AG04450 (cell line): ENCODE results near the gene CNTF. TPM values are rescaled to one million over a fixed set of nuclear protein-coding genes. Genes with fewer than 3 reads are reported as not detected.

Experiments
- CTCF ChIA-PET: fragments of 300-600, 350-600 bp; formaldehyde crosslinking; extraction: SDS; loops from one replicate; lab custom pipeline; 2022; ENCODE audit warnings: antibody characterized with exemption, inconsistent platforms; lab: Charles Lee
- POLR2A ChIA-PET: fragments of 350-600 bp; formaldehyde crosslinking; extraction: SDS; loops from one replicate; lab custom pipeline; 2021; ENCODE audit warnings: antibody characterized with exemption, inconsistent platforms; lab: Yijun Ruan, JAX
- DNase-seq: peaks from one replicate; pipeline ENCODE4 v3.0.0-alpha.2; 2011; ENCODE audit warnings: low read depth, low spot score
- H3K27ac ChIP-seq: one replicate; pipeline ENCODE4 v1.5.1; 2012; ENCODE audit warnings: low read depth, low read length, control low read depth
- H3K27me3 ChIP-seq: one replicate; pipeline ENCODE4 v1.6.0; 2012; ENCODE audit warnings: low read length; ENCODE audit not compliant: control insufficient read depth, insufficient read depth
- H3K4me3 ChIP-seq: 2 replicates; pipeline ENCODE4 v1.5.1; 2011; ENCODE audit warnings: mild to moderate bottlenecking, low read depth, low read length, control low read depth
- H3K9me3 ChIP-seq: 2 replicates; pipeline ENCODE4 v1.5.1; 2012; ENCODE audit warnings: low read length; ENCODE audit not compliant: control insufficient read depth, insufficient read depth
- CTCF ChIP-seq: IDR thresholded peaks from 2 replicates; pipeline ENCODE4 v1.5.1; 2011; ENCODE audit warnings: low read depth, low read length, control low read depth, inconsistent platforms
- polyA plus RNA-seq: library from polyadenylated mRNA; depleted of rRNA; stranded (reverse); fragments of >200 nt; gene quantifications from 2 replicates; pipeline ENCODE4 v1.2.3, GENCODE V29; 2011

The CNTF gene
- polyA plus RNA-seq, 1 experiment: 1.1 TPM

- Histone ChIP-seq H3K27ac (no peak overlapping the region), H3K9me3 (no peaks in the 10 kb centered on the region), H3K27me3 (no peaks in the 10 kb centered on the region), H3K4me3 (no peak overlapping the region)
- no peak for TF ChIP-seq CTCF
- CTCF ChIA-PET: interaction anchor here (1.6 kb wide), 1 partner anchor 38 kb away, joined by 6 read pairs; no protein-coding TSS in a partner anchor
- DNase-seq: no peak
- POLR2A ChIA-PET: no interaction called here
Observed at GRCh38 chr11:58591659-58592058, 30.8 kb upstream of the CNTF start.

- CTCF ChIA-PET: interaction anchor here (1.6 kb wide), 1 partner anchor 36 kb away, joined by 6 read pairs; no protein-coding TSS in a partner anchor
- POLR2A ChIA-PET: interaction anchor here (0.6 kb wide), 1 partner anchor 988 kb away, joined by 4 read pairs; no protein-coding TSS in a partner anchor
- Histone ChIP-seq H3K27me3 (no peaks in the 10 kb centered on the region), H3K4me3 (no peak overlapping the region), H3K27ac (no peak overlapping the region), H3K9me3 (no peaks in the 10 kb centered on the region)
- no peak for TF ChIP-seq CTCF
- DNase-seq: no peak
Observed at GRCh38 chr11:58592760-58593472, 29.5 kb upstream of the CNTF start.

- H3K9me3 ChIP-seq: no peaks in the 10 kb centered on the region
- no peak overlapping the region for H3K4me3 ChIP-seq
- no peak for DNase-seq
- POLR2A ChIA-PET: no interaction called here
- no peaks in the 10 kb centered on the region for H3K27me3 ChIP-seq
- no peak overlapping the region for H3K27ac ChIP-seq
- no peak for TF ChIP-seq CTCF
- CTCF ChIA-PET: interaction anchor here (1.3 kb wide), 1 partner anchor 15 kb away, joined by 5 read pairs; no protein-coding TSS in a partner anchor
Observed at GRCh38 chr11:58594826-58595225, 27.6 kb upstream of the CNTF start.

- ChIA-PET POLR2A (no interaction called here), CTCF (no interaction called here)
- DNase-seq: no peak
Observed at GRCh38 chr11:58596621-58597020, 25.8 kb upstream of the CNTF start.

More at GRCh38 chr11:58596621-58597020, 25.8 kb upstream of the CNTF start:
- H3K4me3 ChIP-seq: no peak overlapping the region
- no peaks in the 10 kb centered on the region for H3K27me3 ChIP-seq
- H3K27ac ChIP-seq: no peak overlapping the region
- H3K9me3 ChIP-seq: no peaks in the 10 kb centered on the region
- TF ChIP-seq CTCF: no peak
